Left renal pelvis (tissue), 4 donors: Measurements from ENCODE around the gene L3MBTL2. TPM values are rescaled to one million over a fixed set of nuclear protein-coding genes. Genes with fewer than 3 reads are reported as not detected.
"Not testable (repeated sequence)": the region's sequence is repeated elsewhere in the genome, so short reads cannot be mapped to it uniquely, and the experiment has no call there.

ENCODE experiments used
- DNase-seq, 4 donors: peaks; one replicate each; pipeline ENCODE4 v3.0.0-alpha.2; 2013; ENCODE audit warnings: low read depth in 4 of 4, low spot score in 3 of 4
- polyA plus RNA-seq, 4 donors: library from polyadenylated mRNA; unstranded; fragments of 120-200 nt; gene quantifications; one replicate each; pipeline ENCODE4 v1.2.1, GENCODE V29; 2013; ENCODE audit not compliant: insufficient read length in 4 of 4

Gene L3MBTL2
- polyA plus RNA-seq, 4 donors, result 18.8 to 29.0 (median 25.8) TPM

GRCh38 chr22:41239443-41240128, 34.5 kb downstream of the L3MBTL2 start:
- no peak for DNase-seq

GRCh38 chr22:41240377-41241132, 35.4 kb downstream of the L3MBTL2 start, which contains the start of gene CHADL:
TSS of gene CHADL (minus strand) at chr22:41240931. CDS start at chr22:41240881, 50 bp downstream.
- DNase-seq, result no peak

DNA sequence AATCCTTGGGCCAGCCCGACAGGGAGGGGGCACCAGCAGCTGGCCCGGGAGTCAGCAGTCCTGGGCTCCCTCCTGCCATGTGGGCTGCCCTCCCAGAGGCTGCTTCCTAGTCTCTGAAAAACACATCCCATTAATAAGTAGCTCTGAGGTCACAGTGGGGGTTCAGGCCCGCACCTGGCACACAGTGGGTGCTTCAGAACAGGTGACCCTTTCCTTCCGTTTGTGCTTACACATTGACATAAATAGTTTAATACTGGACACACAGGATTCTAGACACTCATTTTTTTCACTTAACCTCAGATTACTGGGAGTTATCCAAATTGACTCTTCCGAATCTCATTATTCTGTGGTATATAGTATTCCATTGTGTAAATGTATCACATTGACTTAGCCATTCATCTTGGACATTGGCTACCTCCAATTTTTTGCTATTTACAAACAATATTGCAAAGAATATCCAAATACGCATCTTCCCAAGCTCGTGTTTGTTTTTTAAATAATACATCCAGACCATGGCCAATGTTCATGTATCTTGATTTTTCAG, 36.1 kb downstream of the L3MBTL2 start:
- DNase-seq, result no peak

GRCh38 chr22:41242396-41243117, 37.4 kb downstream of the L3MBTL2 start:
- DNase-seq, result no peak

- no peak for DNase-seq
Observed at GRCh38 chr22:41243361-41243760, 38.2 kb downstream of the L3MBTL2 start.

DNA sequence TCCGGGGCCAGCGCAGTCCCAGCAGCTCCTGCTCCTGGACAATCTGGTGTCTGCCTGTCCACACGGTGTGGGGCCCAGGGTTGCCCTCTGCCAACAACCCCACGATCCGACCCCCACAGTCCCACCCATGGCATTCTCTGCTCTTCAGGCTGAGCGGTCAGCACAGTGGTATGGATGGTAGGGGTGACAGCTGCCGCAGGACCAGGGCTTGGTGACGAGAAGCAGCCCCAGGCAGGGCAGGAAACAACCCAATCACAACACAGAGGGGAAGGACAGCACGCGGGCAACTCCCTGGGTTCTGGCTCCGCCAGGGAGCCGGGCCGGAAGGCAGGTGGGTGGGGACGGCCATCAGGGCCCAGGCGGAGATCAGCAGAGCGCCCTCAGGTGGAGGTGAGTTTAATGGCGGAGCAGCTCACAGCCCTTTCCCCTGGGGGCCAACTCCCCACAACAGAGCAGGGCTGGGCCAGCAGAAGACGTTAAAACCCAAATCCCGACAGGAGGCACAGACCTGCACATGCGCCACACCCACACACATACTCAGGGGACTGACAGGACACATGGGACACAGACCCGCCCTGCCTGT, 40.9 kb downstream of the L3MBTL2 start:
- no peak for DNase-seq

GRCh38 chr22:41247703-41248102, 42.6 kb downstream of the L3MBTL2 start:
- DNase-seq, result no peak

DNA sequence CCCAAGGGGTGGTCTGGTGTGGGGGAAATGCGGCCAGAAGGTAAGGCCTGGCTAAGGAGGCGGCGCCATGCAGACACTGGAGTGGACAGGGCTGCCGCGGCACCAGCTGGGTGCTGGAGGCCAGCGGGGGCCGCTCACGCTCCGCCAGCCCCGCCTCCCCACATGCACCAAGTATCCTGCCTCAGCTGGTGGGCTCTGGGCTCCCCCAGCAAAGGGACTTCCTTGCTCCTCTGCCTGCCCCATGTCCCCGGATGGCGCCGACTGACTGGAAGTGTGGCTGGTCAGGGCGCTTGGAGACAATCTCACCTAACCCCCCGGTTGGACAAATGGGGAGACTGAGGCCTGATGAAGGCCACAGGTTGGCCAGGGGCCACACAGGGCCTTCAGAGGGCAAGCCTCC, 43.2 kb downstream of the L3MBTL2 start:
- DNase-seq, result no peak

DNA sequence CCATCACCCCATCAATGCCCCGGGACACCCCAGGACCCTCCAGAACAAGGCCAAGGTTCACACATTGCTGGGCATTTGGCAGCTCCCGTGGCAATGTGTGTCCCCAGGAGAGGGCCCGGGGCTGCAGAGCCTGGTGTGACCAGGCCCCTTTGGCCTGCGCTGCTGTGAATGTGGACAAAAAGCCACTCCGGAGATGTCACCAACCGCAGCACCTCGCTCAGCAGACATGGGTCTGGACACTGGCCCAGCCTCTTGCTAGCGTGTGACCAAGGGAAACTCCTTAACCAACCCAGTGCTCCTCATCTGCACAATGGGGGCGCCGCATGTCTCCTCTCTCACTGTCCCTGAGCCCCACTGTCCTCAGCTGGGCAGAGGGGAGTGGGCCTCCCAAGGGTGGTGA, 43.6 kb downstream of the L3MBTL2 start:
- DNase-seq, result no peak

GRCh38 chr22:41249442-41249841, 44.3 kb downstream of the L3MBTL2 start:
- DNase-seq, result no peak

GRCh38 chr22:41250127-41250526, 45.0 kb downstream of the L3MBTL2 start:
- DNase-seq, result no peak

DNA sequence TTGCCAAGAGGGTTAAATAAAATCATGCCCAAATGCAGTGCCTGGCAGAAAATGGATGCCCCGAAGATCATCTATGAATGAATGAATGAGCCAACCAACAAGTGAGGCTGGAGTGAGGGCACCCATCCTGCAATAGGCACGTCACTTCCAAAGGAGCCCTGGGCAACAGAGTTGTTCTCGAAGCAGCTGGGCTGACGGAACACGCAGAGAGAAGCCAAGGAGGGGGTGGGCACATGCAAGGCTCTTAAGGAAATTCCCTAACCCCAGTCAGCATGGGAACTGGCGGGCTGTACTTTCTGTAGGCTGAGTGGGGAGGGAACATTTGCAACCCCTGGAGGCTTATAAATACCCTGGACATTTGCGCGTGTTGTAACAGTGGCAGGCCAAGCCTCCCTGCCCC, 47.3 kb downstream of the L3MBTL2 start:
- no peak for DNase-seq

GRCh38 chr22:41254230-41254629, 49.1 kb downstream of the L3MBTL2 start:
- no peak for DNase-seq

DNA sequence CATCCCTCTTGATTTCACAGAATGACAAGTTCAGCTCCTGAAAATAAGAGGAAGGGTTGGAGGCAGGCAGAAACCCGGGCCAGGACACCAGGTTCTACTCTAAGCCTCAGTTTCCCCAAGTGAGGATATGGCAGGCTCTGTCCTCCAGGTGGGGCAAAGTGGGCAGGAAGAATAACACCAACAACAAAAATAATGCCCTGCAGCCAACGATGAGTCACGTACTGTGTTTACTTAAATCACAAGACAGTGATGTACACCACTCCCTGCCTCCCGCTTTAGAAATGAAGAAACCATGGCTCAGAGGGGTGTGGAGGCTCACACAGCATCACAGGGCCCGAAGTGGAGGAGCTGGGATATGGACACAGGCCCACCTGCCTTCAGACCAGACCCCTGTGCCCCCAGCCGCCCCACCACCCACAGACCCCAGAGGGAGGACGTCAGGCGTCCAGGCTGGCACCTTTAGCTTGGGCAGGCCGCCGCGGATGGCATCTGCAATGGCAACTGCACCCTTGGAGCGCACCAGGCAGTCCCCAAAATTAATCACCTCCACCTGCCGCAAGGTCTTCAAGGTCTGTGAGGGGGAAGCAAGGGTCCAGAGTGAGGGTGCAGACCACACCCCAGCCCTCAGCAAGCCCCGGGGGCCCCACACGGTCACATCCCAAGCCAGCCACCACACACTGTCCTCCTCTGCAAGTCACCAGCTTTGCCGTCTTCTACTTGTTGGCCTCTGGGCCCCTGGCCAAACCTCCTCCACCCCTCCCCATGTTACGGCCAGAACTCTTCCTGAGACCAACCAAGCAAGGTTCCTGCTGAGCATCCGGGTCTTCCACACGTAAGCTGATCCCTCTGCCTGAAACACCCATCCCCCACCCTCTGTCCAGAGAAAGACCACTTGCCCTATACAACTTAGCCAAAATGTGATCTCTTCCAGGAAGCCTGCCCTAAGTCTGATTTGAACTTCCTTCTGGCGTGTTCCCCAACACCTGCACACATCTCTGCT, 51.4 kb downstream of the L3MBTL2 start:
- no peak for DNase-seq

DNA sequence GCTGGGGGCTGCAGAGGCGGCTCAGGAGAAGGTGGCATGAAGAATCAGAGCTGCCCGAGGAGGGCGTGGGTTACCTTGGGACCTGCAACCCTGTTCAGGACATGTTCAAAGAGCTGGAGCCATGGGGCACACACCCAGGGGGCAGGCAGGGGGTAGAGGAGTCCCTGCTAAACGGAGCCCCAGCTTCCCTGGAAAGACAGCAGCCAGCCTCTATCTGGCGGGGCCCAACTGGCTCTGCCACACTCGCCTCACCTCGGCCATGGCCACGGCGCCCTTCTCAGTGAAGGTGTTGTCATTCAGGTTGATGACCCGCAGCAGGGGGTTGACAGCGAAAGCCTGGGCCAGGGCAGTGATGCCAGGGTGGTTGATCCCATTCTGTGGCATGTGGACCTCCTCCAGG, 52.6 kb downstream of the L3MBTL2 start:
- no peak for DNase-seq

- DNase-seq, result not testable (repeated sequence)
Observed at GRCh38 chr22:41259756-41260155, 54.6 kb downstream of the L3MBTL2 start.

DNA sequence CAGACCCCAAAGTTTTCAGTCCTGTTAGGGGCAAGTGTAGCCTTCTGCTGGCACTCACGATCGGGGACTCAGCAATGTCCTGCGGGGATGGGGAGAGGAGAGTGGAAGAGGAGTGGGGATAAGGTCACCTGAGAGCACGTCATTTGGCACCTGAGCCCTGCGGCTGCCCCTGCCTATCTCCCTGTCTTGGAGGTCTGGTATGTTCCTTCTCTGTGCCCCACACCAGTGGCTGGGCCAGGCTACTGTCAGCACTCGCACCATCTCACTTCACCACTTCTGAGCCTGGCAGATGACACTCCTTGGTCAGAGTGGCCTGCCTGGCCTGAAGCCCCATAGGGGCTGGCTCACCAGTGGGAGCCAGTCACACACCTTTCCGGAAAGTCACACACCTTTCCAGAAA, 55.8 kb downstream of the L3MBTL2 start:
- no peak for DNase-seq

GRCh38 chr22:41261541-41262249, 56.6 kb downstream of the L3MBTL2 start:
- DNase-seq, result no peak

GRCh38 chr22:41262250-41262765, 57.2 kb downstream of the L3MBTL2 start:
- no peak for DNase-seq
